H1 (cell line): ENCODE data around the gene SCIMP. TPM values are rescaled to one million over a fixed set of nuclear protein-coding genes. Genes with fewer than 3 reads are reported as not detected.
"Not testable (repeated sequence)": the region's sequence is repeated elsewhere in the genome, so short reads cannot be mapped to it uniquely, and the experiment has no call there.

Source experiments
- CTCF ChIA-PET: fragments of 300-600 bp; sonication (Branson Sonifier 250); formaldehyde crosslinking; loops from one replicate; lab custom pipeline; 2021; ENCODE audit not compliant: partially characterized antibody; lab: Charles Lee
- POLR2A ChIA-PET: fragments of 300-600 bp; sonication (Branson Sonifier 250); formaldehyde crosslinking; loops from one replicate; lab custom pipeline; 2021; ENCODE audit warnings: inconsistent platforms; ENCODE audit not compliant: partially characterized antibody; lab: Charles Lee
- DNase-seq, 2 experiments: peaks; one replicate each; pipeline versions ENCODE4 v3.0.0 to v3.0.0-alpha.2; 2010 to 2022; ENCODE audit warnings: low spot score in 2 of 2, low read depth in 1 of 2, mixed read lengths in 1 of 2
- FAIRE-seq: peaks from 2 replicates; lab custom pipeline; 2011; peaks lifted over from hg19 to GRCh38; lab: Jason Lieb, UNC
- H2AFZ ChIP-seq: 2 replicates; pipeline ENCODE4 v1.8.1; 2012; ENCODE audit warnings: low read length, inconsistent platforms
- H2AK5ac ChIP-seq: 2 replicates; pipeline ENCODE4 v1.6.1; 2013; ENCODE audit warnings: low read depth, low read length
- H2BK120ac ChIP-seq: replicated peaks from 2 replicates; pipeline ENCODE3; 2013; ENCODE audit warnings: low read depth, low read length, inconsistent platforms
- H2BK12ac ChIP-seq: 2 replicates; pipeline ENCODE4 v1.6.1; 2013; ENCODE audit warnings: low read depth, low read length
- H2BK15ac ChIP-seq: 2 replicates; pipeline ENCODE4 v1.6.1; 2013; ENCODE audit warnings: low read length
- H2BK20ac ChIP-seq: 2 replicates; pipeline ENCODE4 v1.6.1; 2013; ENCODE audit warnings: low read length
- H2BK5ac ChIP-seq: 2 replicates; pipeline ENCODE4 v1.6.1; 2013; ENCODE audit warnings: low read depth, low read length
- H3K14ac ChIP-seq: 2 replicates; pipeline ENCODE4 v1.6.1; 2013; ENCODE audit warnings: inconsistent platforms; ENCODE audit not compliant: insufficient read length
- H3K18ac ChIP-seq: 2 replicates; pipeline ENCODE4 v1.6.1; 2013; ENCODE audit warnings: low read length; ENCODE audit errors: extremely low read depth
- H3K23ac ChIP-seq: 2 replicates; pipeline ENCODE4 v1.6.1; 2013; ENCODE audit warnings: inconsistent platforms; ENCODE audit not compliant: insufficient read length
- H3K23me2 ChIP-seq: 2 replicates; pipeline ENCODE4 v1.6.1; 2013; ENCODE audit warnings: low read depth, low read length
- H3K27ac ChIP-seq: 2 replicates; pipeline ENCODE4 v1.6.1; 2011; ENCODE audit warnings: low read depth, low read length, inconsistent platforms
- H3K27me3 ChIP-seq, 4 experiments: replicated peaks in 1 of 4; 1 replicate in 1 of 4; 2 replicates in 3 of 4; pipeline versions ENCODE4 v1.6.1 to v1.8.1; 2011 to 2013; ENCODE audit warnings: low read length in 3 of 4, mild to moderate bottlenecking in 3 of 4, inconsistent platforms in 2 of 4, mixed read lengths in 2 of 4, moderate library complexity in 1 of 4; ENCODE audit not compliant: control insufficient read depth in 3 of 4, insufficient read depth in 3 of 4; ENCODE audit errors: extremely low read depth in 1 of 4
- H3K36me3 ChIP-seq, 4 experiments: 2 replicates each; pipeline versions ENCODE4 v1.6.1 to v1.8.1; 2011 to 2013; ENCODE audit warnings: mild to moderate bottlenecking in 4 of 4, low read length in 3 of 4, moderate library complexity in 2 of 4, control low read depth in 1 of 4, inconsistent platforms in 1 of 4; ENCODE audit not compliant: insufficient read depth in 4 of 4, control insufficient read depth in 2 of 4
- H3K4ac ChIP-seq: replicated peaks from 2 replicates; pipeline ENCODE3; 2013; ENCODE audit warnings: low read length, low read depth, mixed read lengths, inconsistent platforms; ENCODE audit not compliant: insufficient read length
- H3K4me1 ChIP-seq, 4 experiments: replicated peaks in 1 of 4; 1 replicate in 1 of 4; 2 replicates in 3 of 4; pipeline versions ENCODE4 v1.6.1 to v1.8.1; 2011 to 2013; ENCODE audit warnings: low read length in 3 of 4, inconsistent platforms in 2 of 4, mixed read lengths in 1 of 4; ENCODE audit not compliant: insufficient read depth in 4 of 4, control insufficient read depth in 3 of 4
- H3K4me2 ChIP-seq, 2 experiments: 2 replicates each; pipeline versions ENCODE4 v1.6.1 to v1.8.1; 2011 to 2013; ENCODE audit warnings: low read depth in 2 of 2, low read length in 2 of 2, control low read depth in 1 of 2, inconsistent platforms in 1 of 2, mild to moderate bottlenecking in 1 of 2; ENCODE audit not compliant: insufficient read depth in 1 of 2
- H3K4me3 ChIP-seq, 4 experiments: fragments of 200-600, 300-600 bp in 1 of 4; sonication (generic), shearing (Covaris generic), sonication (Bioruptor Twin) in 1 of 4; 2 replicates each; pipeline versions ENCODE4 v1.5.1 to v1.8.1; 2011 to 2016; ENCODE audit warnings: low read length in 4 of 4, low read depth in 3 of 4, control low read depth in 2 of 4, inconsistent platforms in 2 of 4, mild to moderate bottlenecking in 2 of 4, mixed read lengths in 1 of 4, moderate library complexity in 1 of 4; ENCODE audit not compliant: insufficient read depth in 2 of 4; ENCODE audit errors: extremely low read depth in 1 of 4
- H3K56ac ChIP-seq: replicated peaks from 2 replicates; pipeline ENCODE3; 2013; ENCODE audit warnings: low read depth, mild to moderate bottlenecking, mixed read lengths, low read length, inconsistent platforms; ENCODE audit not compliant: insufficient read length
- H3K79me1 ChIP-seq: 2 replicates; pipeline ENCODE4 v1.6.1; 2013; ENCODE audit warnings: low read depth, low read length, control low read depth
- H3K79me2 ChIP-seq, 2 experiments: 2 replicates each; pipeline versions ENCODE4 v1.6.1 to v1.8.1; 2012 to 2013; ENCODE audit warnings: low read length in 2 of 2, mild to moderate bottlenecking in 2 of 2, inconsistent platforms in 1 of 2; ENCODE audit not compliant: insufficient read depth in 2 of 2, control insufficient read depth in 1 of 2
- H3K9ac ChIP-seq, 4 experiments: replicated peaks in 1 of 4; 1 replicate in 1 of 4; 2 replicates in 3 of 4; pipeline versions ENCODE4 v1.6.1 to v1.8.1; 2011 to 2013; ENCODE audit warnings: low read depth in 3 of 4, low read length in 3 of 4, control low read depth in 2 of 4, mild to moderate bottlenecking in 2 of 4, moderate library complexity in 2 of 4, inconsistent platforms in 1 of 4; ENCODE audit errors: extremely low read depth in 1 of 4
- H3K9me3 ChIP-seq, 2 experiments: 2 replicates each; pipeline versions ENCODE4 v1.6.1 to v1.8.1; 2012 to 2013; ENCODE audit warnings: mild to moderate bottlenecking in 2 of 2, moderate library complexity in 2 of 2, control low read depth in 1 of 2, inconsistent platforms in 1 of 2, low read depth in 1 of 2, low read length in 1 of 2, mixed read lengths in 1 of 2; ENCODE audit not compliant: insufficient read depth in 2 of 2
- H4K20me1 ChIP-seq, 2 experiments: replicated peaks in 1 of 2; 2 replicates each; pipeline versions ENCODE3 to v1.8.1; 2011 to 2013; ENCODE audit warnings: inconsistent platforms in 2 of 2, low read length in 2 of 2, mild to moderate bottlenecking in 1 of 2; ENCODE audit not compliant: insufficient read depth in 2 of 2, control insufficient read depth in 1 of 2
- H4K5ac ChIP-seq: 2 replicates; pipeline ENCODE4 v1.6.1; 2013; ENCODE audit warnings: low read length, low read depth, mixed read lengths, inconsistent platforms; ENCODE audit not compliant: insufficient read length
- H4K8ac ChIP-seq: 2 replicates; pipeline ENCODE4 v1.8.0; 2013; ENCODE audit warnings: mild to moderate bottlenecking, moderate library complexity, low read length, inconsistent platforms; ENCODE audit not compliant: insufficient read depth; ENCODE audit errors: extremely low read depth
- H4K91ac ChIP-seq: replicated peaks from 2 replicates; pipeline ENCODE3; 2013; ENCODE audit warnings: low read length, mixed read lengths, inconsistent platforms; ENCODE audit not compliant: insufficient read length
- EZH2 ChIP-seq: fragments of 200-600 bp; sonication (generic); IDR thresholded peaks from 2 replicates; pipeline ENCODE4 v1.7.1; 2012; ENCODE audit warnings: low read depth, mild to moderate bottlenecking, moderate library complexity, low read length, inconsistent platforms; ENCODE audit not compliant: severe bottlenecking
- WGBS, 2 experiments: shearing (Covaris generic) in 1 of 2; methylation state at CpG; one replicate each; pipeline versions ENCODE4 v1.1.6 to v1.1.7; 2013 to 2015; ENCODE audit warnings: low lambda C conversion rate in 2 of 2, mixed read lengths in 2 of 2, inconsistent platforms in 1 of 2, low coverage in 1 of 2, missing lambda C conversion rate in 1 of 2; ENCODE audit not compliant: insufficient replicate concordance in 2 of 2, insufficient coverage in 1 of 2, insufficient read length in 1 of 2; ENCODE audit errors: extremely low coverage in 1 of 2, missing lambda C conversion rate in 1 of 2; 5-methylcytosine and 5-hydroxymethylcytosine counted together
- polyA plus RNA-seq, 7 experiments: library from polyadenylated mRNA; depleted of rRNA in 3 of 7; stranded (reverse) in 5 of 7; unstranded in 2 of 7; fragments of >200 nt in 5 of 7; fragments of 200-250 nt in 2 of 7; gene quantifications; 1 replicate in 5 of 7; 2 replicates in 1 of 7; 4 replicates in 1 of 7; pipeline versions ENCODE4 v1.2.1 to v1.2.3, GENCODE V29; 2011 to 2013; ENCODE audit warnings: missing spikeins in 2 of 7, mixed read lengths in 2 of 7
- total RNA-seq: library from RNA; stranded (reverse); fragmentation: NEBNext Ultra II Directional; extraction: Animal tissue kit (Norgen Biotek cat#: 25700); gene quantifications from 2 replicates; pipeline ENCODE4 v1.2.1, GENCODE V29; 2021

SCIMP gene
- total and polyA plus RNA-seq, 2 of the 8 experiments (the other 6 are each of a cell fraction or from before 2014, with no cell fraction given): not detected

- TF ChIP-seq EZH2: no peak
These were observed 8.8 kb downstream of the SCIMP start (continued) for GRCh38 chr17:5225668-5226457.

GRCh38 chr17:5221912-5222311 is 12.7 kb downstream of the SCIMP start:
- FAIRE-seq, H3K36me3 ChIP-seq, H2BK15ac ChIP-seq, H3K56ac ChIP-seq, H3K4me3 ChIP-seq, CTCF ChIA-PET, H3K4me2 ChIP-seq, H2BK5ac ChIP-seq, H2BK20ac ChIP-seq, H2BK12ac ChIP-seq, H4K8ac ChIP-seq, H4K5ac ChIP-seq, H3K9me3 ChIP-seq, DNase-seq, H3K9ac ChIP-seq, H4K20me1 ChIP-seq, H4K91ac ChIP-seq, H3K79me2 ChIP-seq, H3K4me1 ChIP-seq, H3K27me3 ChIP-seq, H3K18ac ChIP-seq, H3K4ac ChIP-seq, H3K27ac ChIP-seq, H2AK5ac ChIP-seq, H2AFZ ChIP-seq, H3K23me2 ChIP-seq, H2BK120ac ChIP-seq, H3K79me1 ChIP-seq, H3K23ac ChIP-seq, H3K14ac ChIP-seq: not testable (repeated sequence)
- 97% methylated on average over 10 of the region's 12 CpGs; no CpG with 5 or more reads in 1 of the 2 experiments for WGBS, 2 experiments
- POLR2A ChIA-PET: interaction anchor here (1.0 kb wide), 1 partner anchor 211 kb away, joined by 5 read pairs; no protein-coding TSS in a partner anchor
